Stimulated activated CD4-positive, alpha-beta T cell treated with anti-CD3 and anti-CD28 coated beads, Interleukin-4, amount 100 ng/mL, for 48 hours (primary cell): Measurements from ENCODE around the gene SPATA31A3.
"Not testable (repeated sequence)": the region's sequence is repeated elsewhere in the genome, so short reads cannot be mapped to it uniquely, and the experiment has no call there.

ENCODE experiments used
- DNase-seq, 2 donors: peaks; one replicate each; pipeline ENCODE4 v3.0.0-alpha.2; 2020; ENCODE audit warnings: low read depth in 2 of 2

SPATA31A3 gene

GRCh38 chr9:66992450-66992849 lies at the start of gene SPATA31A3:
Gene SPATA31A3 (minus strand): TSS chr9:66992550. CDS start chr9:66992521, 29 bp downstream.
- DNase-seq = not testable (repeated sequence)

GRCh38 chr9:66952576-66952975 lies 39.8 kb downstream of the SPATA31A3 start:
- not testable (repeated sequence) for DNase-seq

GRCh38 chr9:66942400-66943155 lies 49.8 kb downstream of the SPATA31A3 start:
- not testable (repeated sequence) for DNase-seq

GRCh38 chr9:66939878-66940830 lies 52.2 kb downstream of the SPATA31A3 start:
- DNase-seq = not testable (repeated sequence)

- not testable (repeated sequence) for DNase-seq
These were observed 54.0 kb downstream of the SPATA31A3 start for GRCh38 chr9:66938322-66938721.

- DNase-seq = not testable (repeated sequence)
These were observed 54.7 kb downstream of the SPATA31A3 start for GRCh38 chr9:66937662-66938061.
